ENCODE data around the gene AQP7. TPM values are rescaled to one million over a fixed set of nuclear protein-coding genes. Genes with fewer than 3 reads are reported as not detected.
A peak's percentile ranks its signal among the peaks of the same experiment; 100 is the strongest.

The AQP7 gene
- total and polyA plus RNA-seq, 4 donors = 4.8 to 22.3 (median 14.5) TPM

GRCh38 chr9:33443464-33444154 lies 41.2 kb upstream of the AQP7 start:
- H3K27me3 ChIP-seq (ENCODE audit: control insufficient read depth in 4 of 4, insufficient read depth in 4 of 4, low read length in 3 of 4) = no peaks in the 10 kb centered on the region

More at GRCh38 chr9:33443464-33444154, 41.2 kb upstream of the AQP7 start:
- no peak overlapping the region for H3K4me3 ChIP-seq (ENCODE audit: low read depth in 1 of 3, low read length in 3 of 3)
- H3K36me3 ChIP-seq (ENCODE audit: control insufficient read depth in 4 of 4, insufficient read depth in 3 of 4, low read depth in 1 of 4, low read length in 3 of 4) = peaks cover 12 to 20% (median 16%) of the 10 kb centered on the region in 4 donors
- DNase-seq (ENCODE audit: low spot score) = no peak
- no peak overlapping the region for H3K9ac ChIP-seq (ENCODE audit: low read depth in 1 of 2, low read length in 2 of 2)
- no peaks in the 10 kb centered on the region for H3K9me3 ChIP-seq (ENCODE audit: control insufficient read depth in 4 of 4, low read length in 3 of 4)
- TF ChIP-seq HNF4G (IDR thresholded peaks at IDR 0.05) (no peak), EGR1 (IDR thresholded peaks at IDR 0.05; ENCODE audit: low read depth in 2 of 2) (no peak), RXRA (IDR thresholded peaks at IDR 0.05) (no peak), NR2F2 (IDR thresholded peaks at IDR 0.05) (no peak), HNF4A (conservative IDR thresholded peaks at IDR 0.05) (no peak), GABPA (IDR thresholded peaks at IDR 0.05 in 1 of 2, conservative IDR thresholded peaks at IDR 0.05 in 1 of 2) (no peak), CTCF (IDR thresholded peaks at IDR 0.05; ENCODE audit: low read depth, low read length, missing input control) (no peak), RAD21 (IDR thresholded peaks at IDR 0.05) (no peak), FOXA2 (IDR thresholded peaks at IDR 0.05) (no peak), FOXA1 (IDR thresholded peaks at IDR 0.05) (no peak), REST (IDR thresholded peaks at IDR 0.05) (no peak), ATF3 (IDR thresholded peaks at IDR 0.05) (no peak), SP1 (IDR thresholded peaks at IDR 0.05) (no peak), TAF1 (conservative IDR thresholded peaks at IDR 0.05) (no peak), ZBTB33 (IDR thresholded peaks at IDR 0.05) (no peak), JUND (IDR thresholded peaks at IDR 0.05) (no peak)
- peak overlapping the region; percentile 42 to 70 for H3K27ac ChIP-seq (ENCODE audit: low read depth in 1 of 2, low read length in 2 of 2)
- WGBS = 69% methylated on average over 10 of the region's 10 CpGs
- peaks cover 12 to 44% (median 24%) of the 10 kb centered on the region in 4 donors for H3K4me1 ChIP-seq (ENCODE audit: control insufficient read depth in 4 of 4, insufficient read depth in 4 of 4, low read length in 3 of 4)

Data from liver (tissue), 9 donors.